CMK (cell line): ENCODE data around the gene SH3RF1.

Source experiments
- DNase-seq: peaks from one replicate; pipeline ENCODE4 v3.0.0-alpha.2; 2010; ENCODE audit warnings: low read depth

SH3RF1 gene

DNA sequence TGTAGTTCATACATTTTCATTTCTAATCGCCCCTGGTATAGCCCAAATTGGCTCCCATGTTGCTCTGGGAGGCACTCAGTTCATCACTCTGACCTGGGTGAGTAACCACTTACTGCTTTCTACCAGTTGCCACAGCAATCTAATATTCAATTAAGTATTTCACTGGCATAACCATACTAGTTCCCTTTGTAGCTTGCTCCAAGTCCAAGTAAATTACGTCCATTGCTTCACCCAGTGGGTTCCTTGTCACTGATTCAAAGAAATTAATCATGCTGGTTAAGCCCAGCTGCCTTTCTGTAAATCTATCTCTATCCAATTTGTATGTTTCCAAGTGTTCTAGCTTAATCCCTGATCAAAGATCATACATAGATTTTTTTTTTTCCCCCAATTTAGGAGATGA, 168.7 kb downstream of the SH3RF1 start:
- DNase-seq, result no peak

DNA sequence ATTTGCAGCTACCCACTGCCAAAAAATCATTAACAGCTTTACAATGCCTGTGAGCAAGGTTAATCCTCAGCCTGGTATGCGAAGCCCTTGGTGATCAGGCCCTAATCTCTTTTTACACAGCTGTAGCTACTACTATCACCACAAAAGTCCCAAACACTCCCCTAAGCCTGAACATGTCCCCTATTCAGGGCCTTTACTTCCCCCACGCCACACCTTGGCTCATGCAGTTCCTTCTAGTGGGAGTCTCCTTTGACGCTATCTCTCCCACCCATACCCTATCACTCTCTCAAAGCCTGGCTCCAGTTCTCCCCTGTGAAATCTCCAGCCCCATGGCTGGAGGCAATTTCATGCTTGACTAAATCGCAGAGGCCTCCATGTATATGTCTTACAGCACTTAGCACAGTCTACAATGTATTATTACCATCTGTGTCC, 170.1 kb downstream of the SH3RF1 start:
- peak; percentile 93 for DNase-seq

DNA sequence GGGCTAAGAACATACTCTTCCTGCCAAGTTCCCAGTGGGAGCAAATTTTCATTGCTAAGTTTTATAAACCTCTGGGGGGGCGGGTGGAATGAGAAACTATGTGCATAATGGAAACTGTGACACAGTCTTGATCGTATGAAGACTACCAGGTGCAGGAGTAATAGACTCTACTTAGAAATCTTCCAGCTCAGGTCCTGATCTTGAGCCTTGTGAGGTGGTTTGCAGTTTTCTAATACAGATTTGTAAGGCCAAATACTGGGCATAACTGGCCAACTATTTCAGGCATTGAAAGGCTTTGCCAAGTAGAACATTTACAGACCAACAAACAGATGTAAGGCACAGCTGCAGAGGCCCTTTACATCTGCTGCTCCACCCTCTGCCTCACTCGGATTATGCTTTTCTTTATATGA, 171.0 kb downstream of the SH3RF1 start:
- DNase-seq, result no peak

DNA sequence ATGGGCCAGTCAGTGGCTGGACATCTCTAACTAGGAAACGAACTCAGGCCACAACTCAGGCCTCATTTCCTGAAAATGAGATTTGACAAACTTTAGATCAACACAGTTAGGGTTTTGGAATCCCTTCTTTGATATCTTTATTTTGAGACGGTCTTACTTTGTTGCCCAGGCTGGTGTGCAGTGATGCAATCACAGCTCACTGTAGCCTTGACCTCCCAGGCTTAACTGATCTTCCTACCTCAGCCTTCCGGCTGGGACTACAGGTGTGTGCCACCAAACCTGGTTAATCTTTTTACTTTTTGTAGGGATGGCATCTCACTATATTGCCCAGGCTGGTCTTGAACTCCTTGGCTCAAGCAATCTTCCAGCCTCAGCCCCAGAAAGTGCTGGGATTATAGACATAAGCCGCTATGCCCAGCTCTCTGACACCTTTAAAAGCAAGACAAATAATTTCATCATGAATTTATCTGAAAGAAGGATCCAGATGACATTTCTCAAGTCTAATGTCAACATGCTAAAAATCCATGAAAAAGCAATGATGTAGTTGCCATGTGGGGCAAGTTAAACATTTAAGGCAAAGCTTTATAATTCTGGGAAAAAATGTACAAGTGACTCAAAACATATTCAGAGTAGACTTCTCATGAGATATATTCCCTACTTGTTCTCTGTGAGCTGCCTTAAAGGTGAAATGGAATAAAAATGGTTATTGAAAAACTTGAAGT, 171.6 kb downstream of the SH3RF1 start:
- no peak for DNase-seq

DNA sequence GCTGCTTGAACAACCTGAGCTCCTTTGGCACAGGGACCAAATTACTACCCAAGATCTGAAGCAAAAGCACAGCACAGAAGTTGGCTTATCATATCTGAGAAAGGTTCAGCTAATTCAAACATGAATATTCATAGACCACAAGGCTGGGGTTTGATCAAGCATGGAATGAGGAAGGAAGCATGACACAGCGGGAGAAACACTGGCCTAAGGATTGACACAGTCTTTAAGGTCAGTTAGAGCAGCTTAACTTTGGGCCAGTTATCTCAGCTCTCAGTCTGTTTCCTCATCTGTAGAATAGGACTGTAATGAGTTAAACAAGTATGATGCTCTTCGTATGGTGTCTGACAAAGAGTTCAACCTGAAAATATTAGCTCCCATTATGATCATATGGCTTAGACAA, 172.2 kb downstream of the SH3RF1 start:
- peak; percentile 92 for DNase-seq

DNA sequence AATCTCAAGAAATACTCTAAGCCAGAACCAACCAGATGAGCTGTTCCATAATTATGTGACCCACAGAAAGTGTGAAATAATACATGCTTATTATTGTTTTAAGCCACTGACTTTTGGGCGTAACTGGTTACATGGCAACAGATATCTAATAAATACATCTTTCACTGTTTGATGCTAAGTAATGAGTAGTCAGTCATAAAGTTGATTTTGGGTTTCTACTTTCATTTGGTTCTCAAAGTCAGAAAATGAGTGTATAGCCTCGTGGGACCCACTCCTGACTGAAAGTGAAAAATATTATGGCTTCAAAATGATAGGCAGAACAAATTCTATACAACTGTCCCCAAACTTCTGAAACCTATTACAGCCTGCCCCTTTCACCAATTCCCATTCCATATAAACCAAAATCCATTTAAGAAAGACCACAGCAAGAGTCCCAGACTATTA, 172.7 kb downstream of the SH3RF1 start:
- DNase-seq, result no peak

DNA sequence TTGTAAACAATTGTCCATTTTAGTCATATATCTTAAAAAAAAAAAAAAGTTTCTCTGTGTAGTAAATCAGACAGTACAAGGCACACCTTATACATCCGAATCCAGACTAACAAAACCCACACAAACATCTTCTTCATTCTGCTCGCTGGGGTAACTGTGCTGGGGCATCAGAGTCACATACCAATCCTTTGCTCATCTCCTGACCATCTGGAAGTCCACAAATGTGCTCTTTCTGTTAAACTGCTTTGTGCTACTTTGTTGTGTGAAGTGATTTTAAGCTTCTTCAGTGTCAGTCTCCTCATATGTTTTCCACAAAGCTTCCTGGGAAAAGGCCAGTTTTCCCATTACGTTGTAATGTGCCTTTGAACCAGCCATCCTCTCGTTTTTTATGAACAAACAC, 174.5 kb downstream of the SH3RF1 start:
- DNase-seq, result no peak

DNA sequence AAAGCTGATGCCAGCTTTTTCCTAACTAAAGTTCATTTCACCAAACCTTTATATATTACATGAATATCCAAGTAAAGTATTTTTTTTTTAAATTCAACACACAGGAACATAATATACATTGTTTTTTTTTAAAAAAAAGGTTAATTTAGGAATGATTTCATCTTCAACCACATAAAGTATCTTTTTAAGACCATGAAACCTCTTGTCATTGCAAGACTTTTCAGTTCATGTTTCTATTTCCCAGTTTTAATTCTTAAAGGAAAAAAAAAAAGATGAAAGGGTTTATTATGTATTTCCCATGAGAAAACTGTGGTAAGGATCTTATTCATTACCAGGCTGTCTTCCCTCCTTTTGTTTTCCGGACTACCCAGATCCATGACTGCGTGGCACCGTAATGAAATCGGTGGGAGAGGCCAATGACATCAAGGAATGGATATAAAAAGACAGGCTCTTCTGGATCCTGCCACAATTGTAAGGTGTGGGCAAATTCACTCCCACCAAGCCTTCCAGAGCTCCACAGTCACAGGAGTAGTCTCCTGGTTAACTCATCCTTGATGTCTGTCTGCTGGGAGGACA, 176.0 kb downstream of the SH3RF1 start:
- no peak for DNase-seq

DNA sequence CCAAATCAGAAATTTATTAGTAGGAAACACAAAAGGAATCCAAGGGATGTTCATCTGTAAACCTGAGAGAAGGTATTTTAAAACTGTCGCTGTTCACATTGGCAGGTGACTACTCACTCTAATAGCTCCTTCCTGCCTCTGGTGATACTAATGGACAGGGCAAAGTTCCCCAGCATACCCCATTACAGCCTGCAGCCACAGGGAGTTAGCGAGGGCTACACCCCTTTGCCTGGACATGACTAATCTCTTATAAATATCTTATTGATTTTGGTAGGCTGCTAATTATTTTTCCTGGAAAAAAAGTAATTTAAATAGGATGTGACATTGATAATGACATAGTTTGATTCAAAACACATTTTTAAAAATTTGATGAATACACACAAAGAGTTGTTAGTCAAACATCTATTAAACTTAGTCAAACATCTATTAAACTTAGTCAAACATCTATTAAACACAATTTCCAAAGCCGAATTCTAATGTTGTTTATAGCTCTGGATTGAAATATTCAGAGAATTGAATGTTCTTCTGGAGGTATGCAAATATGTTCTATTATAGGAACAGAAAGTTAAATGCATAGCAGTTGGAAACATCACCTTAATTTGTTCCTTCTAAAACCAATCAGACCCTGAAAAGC, 177.8 kb downstream of the SH3RF1 start:
- no peak for DNase-seq

DNA sequence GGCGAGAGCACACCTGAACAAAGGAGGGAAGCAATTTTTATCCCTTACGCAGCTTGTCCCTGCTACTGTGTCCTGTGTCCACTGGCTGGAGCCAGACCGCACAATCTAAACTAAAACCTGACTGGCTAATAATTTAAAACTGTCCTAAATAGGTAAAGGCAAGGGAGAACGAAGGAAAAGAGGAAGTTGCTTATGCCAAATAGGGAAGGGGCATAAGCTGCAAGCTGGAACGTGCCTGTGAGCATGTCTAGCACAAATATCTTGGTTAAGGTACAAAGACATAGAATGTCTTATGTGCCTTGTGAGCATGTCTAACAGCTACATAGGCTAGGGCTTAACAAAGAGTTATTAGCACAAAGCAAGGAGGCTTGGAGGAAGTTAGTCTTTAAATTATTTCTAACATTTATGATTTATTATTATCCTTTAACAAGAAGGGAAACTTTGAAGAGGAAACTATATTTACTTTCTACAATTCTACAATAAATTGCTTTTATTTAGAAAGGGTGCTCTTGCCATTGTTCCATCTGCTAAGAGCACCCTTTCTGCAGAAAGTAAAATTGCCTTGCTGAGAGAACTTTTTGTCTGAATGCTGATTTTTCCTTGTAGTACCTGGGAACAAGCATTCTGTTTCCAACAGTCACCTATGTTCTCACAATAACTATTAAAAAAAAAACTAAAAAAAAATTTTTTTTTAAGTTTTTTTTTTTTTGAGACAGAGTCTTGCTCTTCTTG, 180.1 kb downstream of the SH3RF1 start:
- DNase-seq, result no peak

DNA sequence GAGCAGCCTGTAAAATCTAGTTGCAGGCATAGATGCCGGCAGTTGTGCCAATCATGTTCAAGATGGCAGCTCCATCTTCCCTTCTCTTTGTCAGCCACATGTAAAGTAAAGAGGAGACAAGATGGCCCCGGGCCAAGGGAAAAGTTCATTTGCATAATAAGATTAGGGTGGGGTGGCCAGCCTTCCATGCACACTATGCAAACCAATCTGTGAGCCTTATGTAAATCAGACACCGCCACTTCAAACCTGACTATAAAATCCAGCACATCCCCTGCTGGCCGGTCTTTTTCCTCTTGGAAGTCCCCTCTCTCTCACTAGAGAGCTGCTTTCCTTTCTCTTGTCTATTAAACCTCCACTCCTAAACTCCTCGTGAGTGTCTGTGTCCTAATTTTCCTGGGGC, 181.8 kb downstream of the SH3RF1 start:
- DNase-seq, result no peak

DNA sequence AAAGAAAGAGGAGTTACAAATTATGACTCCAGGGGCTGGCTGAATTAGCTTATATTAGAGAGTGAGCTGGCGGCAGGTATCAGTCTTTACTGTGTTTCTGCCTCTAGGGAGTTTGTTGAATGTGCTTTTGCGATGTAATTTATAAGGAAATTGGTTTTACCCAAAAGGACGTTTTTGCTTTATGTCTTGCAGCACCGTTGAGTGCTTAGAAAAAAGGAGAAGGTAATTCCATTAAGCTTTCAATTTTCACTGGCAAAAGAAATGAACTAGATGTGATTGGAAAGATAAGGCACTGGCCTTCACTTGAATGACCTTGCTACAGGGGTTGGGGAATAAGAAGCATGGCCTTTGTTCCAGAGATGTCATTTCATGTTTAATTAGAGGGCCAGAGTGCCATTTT, 185.8 kb downstream of the SH3RF1 start:
- DNase-seq, result no peak

DNA sequence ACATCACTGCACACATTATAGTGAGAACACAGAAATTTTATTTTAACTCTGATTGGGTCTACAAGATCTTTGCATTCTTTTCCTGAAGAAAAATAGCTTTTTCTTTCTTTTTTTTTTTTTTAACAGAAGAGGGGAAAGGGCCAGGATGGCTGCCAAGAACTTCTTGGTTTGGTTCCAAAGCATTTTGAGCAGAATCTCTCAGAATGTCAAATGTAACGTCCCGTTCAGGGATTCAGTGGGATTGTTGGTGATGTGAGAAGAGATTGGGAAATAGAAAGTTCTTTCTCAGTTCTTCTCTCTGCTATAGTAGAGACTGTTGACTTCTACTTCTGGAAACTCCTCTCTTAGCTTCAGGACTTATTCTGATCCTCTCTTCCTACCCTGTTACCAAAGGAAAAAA, 189.8 kb downstream of the SH3RF1 start:
- no peak for DNase-seq

DNA sequence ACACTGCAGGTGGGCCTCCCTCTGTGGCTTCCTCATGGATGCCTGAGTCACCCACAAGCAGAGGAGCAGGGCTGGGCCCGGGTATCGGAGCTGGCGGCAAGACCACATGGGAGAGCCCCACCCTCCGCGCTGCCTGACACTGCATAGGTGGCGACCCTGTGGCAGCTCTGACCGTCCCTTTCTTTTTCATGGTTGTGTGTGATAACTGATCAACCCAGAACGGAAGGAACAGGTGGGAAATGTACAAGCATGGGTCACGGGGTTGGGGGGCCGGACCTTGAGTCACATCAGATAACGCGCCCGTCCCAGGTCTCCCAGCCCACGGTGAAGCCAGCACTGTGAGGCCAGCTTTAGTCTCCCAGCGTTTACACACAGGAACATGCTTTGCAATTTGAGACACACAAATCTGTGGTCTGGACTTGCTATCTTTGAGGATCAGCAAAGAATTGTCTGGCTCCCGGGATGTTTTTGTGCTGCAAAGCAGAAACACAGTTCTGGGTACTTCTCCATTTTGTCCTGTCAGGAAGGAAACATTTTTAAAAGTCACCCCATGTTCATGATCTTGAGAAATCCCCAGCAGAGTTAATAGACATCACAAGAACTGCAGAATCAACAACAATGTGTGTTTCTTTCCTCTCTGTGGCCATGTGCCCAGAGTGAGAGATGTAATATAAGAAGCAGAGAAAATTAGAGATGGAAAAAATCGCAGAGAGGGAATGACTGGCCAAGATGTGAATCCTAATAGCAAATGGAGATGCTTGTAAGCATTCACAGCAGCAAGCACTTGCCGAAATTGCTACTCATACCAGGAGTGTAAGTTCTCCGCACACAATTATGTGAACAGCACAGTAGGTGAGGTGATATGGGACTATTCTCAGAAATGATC, 190.6 kb downstream of the SH3RF1 start:
- DNase-seq, result peak; percentile 25

DNA sequence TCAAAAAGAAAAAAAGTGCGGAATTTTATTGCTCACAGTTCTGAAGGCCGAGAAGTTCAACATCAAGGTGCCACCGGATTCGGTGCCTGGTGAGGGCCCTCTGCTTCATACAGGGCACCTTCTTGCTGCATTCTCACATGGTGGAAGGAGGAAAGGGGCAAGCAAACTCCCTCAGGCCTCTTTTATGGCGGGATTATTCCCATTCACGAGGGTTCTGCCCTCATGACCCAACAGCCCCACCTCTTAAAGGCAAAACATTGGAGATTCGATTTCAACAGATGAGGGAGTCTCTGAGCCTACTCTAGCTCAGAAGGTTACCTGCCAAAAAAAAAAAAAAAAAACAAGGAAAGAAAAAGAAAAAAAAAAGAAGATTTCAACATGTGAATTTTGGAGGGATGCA, 196.6 kb downstream of the SH3RF1 start:
- DNase-seq, result no peak

DNA sequence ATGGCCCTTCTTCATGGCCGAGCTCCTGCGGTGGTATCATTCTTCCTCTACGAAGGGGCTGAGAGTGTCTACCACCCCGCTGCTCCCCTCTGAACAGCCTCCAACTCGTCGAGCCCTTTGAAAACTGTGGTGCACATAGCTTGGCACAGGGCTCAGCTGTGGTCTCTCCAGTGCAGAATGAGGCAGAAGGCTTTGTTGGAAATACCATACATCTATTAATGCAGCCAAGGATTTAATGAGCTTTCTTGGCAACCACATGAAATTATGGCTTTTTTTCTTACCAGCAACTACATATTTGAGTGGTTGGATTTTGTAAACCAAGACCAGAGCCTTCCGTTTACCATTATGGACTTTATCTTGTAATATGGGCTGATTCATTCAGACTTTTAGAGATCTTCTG, 199.0 kb downstream of the SH3RF1 start:
- DNase-seq, result no peak

DNA sequence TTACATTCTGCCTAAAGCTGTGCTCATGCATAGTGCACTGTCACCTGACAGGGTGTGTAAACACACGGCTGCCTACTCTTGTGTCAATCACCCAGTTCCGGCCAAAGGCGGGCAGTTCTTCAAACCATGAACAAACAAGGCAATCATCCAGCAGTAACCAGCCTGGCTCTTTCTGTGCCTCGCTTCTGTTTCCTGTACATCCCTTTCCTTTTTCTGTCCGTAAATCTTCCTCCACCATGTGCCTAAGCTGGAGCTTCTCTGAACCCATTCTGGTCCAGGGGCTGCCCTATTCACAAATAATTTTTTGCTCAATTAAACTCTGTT, 199.9 kb downstream of the SH3RF1 start:
- DNase-seq, result no peak

DNA sequence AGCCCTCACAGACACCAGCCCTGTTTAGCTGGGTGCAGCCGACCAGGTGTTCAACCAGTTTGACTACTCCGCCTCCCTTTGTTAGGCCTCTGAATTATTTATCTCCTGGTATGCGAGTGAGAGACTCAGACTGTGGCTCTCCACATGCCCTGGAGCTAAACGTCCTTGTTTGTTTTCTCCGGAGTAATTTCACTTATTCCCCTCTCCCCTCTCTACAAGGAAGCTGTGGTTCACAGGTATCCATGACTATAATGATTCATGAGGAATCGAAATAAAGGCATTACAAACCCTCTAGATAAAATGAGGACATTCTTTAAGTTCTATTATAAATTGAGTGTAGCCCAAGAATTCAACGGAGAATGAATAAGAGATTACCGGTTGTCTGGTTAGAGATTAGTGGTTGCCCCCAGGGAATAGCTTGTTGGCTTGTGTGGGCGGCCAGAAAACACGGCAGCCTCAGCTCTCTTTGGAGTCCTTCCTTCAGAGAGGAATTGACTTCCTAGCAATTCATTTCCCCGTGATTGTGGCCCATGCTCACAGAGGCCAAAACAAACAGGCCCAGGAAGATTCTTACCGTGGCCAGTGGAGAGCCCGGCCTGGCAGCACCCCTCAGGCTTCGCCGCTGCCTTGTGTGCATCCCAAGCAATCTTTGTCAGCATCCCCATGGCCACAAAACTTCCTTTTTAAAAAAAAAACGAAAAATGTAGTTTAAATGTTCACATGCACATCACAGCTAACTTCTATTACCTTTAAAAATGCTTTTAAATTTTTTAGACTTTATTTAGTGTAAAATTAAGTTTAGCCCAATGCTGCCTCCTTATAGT, 200.5 kb downstream of the SH3RF1 start:
- DNase-seq, result no peak

DNA sequence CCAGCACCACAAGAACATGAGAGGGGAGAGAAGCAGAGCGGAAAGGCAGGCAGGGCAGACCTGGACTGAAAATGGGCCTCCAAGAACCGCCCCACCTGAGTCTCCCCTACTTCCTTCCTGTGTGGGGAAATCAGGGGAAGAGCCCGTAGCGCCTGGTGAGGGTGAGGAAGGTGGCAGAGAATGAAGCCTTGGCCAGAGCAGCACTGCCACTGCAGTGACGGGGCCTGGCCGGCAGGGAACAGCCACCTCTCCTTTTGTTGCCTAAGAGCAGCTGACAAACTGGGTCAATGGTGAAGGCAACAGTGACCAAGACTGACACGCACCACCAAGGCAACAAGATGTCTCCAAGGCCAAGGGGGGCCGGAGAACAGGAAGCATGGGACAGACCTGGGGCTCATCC, 202.3 kb downstream of the SH3RF1 start:
- no peak for DNase-seq

DNA sequence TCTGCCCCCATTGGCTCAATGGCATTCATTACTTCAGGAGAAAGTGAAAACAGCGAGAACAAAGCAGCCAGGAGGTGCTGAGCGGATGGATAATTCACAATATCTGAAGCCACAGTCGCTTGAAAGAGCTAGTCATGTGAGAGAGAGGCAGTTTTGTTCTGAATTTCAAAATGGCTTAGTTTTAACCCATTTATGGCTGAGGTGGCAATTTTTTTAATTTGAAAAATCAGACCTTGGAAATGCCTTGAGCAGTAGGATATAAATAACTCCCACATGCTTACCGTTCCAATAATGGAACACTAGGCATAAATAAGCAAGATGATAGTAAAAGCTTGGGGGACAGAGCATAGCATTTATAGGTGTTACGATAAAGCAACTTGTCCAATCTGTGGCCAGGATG, 203.8 kb downstream of the SH3RF1 start:
- DNase-seq, result no peak

DNA sequence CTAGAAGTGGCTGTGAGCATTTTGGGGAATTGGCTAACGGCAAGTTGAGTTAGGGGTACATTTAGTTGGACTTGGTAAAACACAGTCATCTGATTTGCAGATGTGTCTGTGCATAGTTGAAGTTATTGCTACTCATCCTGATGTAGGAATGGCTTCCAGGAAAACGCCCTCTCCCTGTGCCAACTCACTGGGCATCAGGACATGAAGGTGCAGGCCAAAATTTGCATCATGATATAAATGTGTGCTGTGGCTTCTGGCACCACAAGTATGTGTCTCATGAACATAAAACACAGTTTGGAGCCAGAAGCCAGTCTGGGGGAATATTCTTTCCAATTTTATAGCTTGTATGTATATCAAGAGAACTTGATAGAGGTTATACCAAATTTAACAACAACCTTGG, 206.5 kb downstream of the SH3RF1 start:
- no peak for DNase-seq
